OCI-LY7 (cell line): ENCODE measurements around the gene RRM2.

Experiments
- EZH2phosphoT487 ChIP-seq: fragments of 200-600 bp; sonication (generic); IDR thresholded peaks from 2 replicates; pipeline ENCODE4 v1.6.1; 2018; ENCODE audit warnings: low read depth, borderline replicate concordance, mild to moderate bottlenecking, mixed run types, antibody characterized with exemption, low read length, moderate library complexity, mixed read lengths
- TF ChIP-seq, protein P1 (sequence below): fragments of 200-600 bp; sonication (generic); conservative IDR thresholded peaks from 2 replicates; pipeline ENCODE4 v1.5.1; 2014; ENCODE audit warnings: mild to moderate bottlenecking, antibody characterized with exemption, low read length, moderate library complexity, mixed read lengths

GRCh38 chr2:10149635-10150034 lies 27.1 kb downstream of the RRM2 start:
- TF ChIP-seq, protein P1, sequence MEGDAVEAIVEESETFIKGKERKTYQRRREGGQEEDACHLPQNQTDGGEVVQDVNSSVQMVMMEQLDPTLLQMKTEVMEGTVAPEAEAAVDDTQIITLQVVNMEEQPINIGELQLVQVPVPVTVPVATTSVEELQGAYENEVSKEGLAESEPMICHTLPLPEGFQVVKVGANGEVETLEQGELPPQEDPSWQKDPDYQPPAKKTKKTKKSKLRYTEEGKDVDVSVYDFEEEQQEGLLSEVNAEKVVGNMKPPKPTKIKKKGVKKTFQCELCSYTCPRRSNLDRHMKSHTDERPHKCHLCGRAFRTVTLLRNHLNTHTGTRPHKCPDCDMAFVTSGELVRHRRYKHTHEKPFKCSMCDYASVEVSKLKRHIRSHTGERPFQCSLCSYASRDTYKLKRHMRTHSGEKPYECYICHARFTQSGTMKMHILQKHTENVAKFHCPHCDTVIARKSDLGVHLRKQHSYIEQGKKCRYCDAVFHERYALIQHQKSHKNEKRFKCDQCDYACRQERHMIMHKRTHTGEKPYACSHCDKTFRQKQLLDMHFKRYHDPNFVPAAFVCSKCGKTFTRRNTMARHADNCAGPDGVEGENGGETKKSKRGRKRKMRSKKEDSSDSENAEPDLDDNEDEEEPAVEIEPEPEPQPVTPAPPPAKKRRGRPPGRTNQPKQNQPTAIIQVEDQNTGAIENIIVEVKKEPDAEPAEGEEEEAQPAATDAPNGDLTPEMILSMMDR: no peak
- TF ChIP-seq EZH2phosphoT487: no peak
